PC-3 (cell line): ENCODE measurements around the gene PLAAT3. TPM values are rescaled to one million over a fixed set of nuclear protein-coding genes. Genes with fewer than 3 reads are reported as not detected.
A peak's percentile ranks its signal among the peaks of the same experiment; 100 is the strongest.

ENCODE experiments used
- ATAC-seq: fragments of 200-7000 bp; cut with Tn5 transposase; 2 replicates; pipeline ENCODE4 v1.9.1; 2020; ENCODE audit warnings: mild to moderate bottlenecking, moderate library complexity
- BruUV-seq: library from RNA; stranded (reverse); fragments of 400-500 nt; replicated peaks from 2 replicates; lab custom pipeline; 2021; lab: Mats Ljungman, UMichigan
- CTCF ChIA-PET: fragments of 300-600 bp; sonication (Branson Sonifier 250); formaldehyde crosslinking; loops from one replicate; lab custom pipeline; 2022; ENCODE audit warnings: antibody characterized with exemption; lab: Charles Lee
- POLR2A ChIA-PET: fragments of 300-600 bp; sonication (Branson Sonifier 250); formaldehyde crosslinking; loops from one replicate; lab custom pipeline; 2022; ENCODE audit warnings: antibody characterized with exemption; ENCODE audit not compliant: unreplicated experiment; lab: Charles Lee
- DNase-seq: peaks from one replicate; pipeline ENCODE4 v3.0.0-alpha.2; 2015
- H2AFZ ChIP-seq: fragments of 300-600 bp; sonication (generic); 2 replicates; pipeline ENCODE4 v1.6.0; 2016; ENCODE audit warnings: antibody characterized with exemption, low read length
- H3F3A ChIP-seq: fragments of 300-600 bp; sonication (generic); one replicate; pipeline ENCODE4 v1.6.0; 2017; ENCODE audit warnings: antibody characterized with exemption, low read length, control low read depth, mild to moderate bottlenecking; ENCODE audit not compliant: unreplicated experiment
- H3K27ac ChIP-seq: fragments of 300-600 bp; sonication (generic); 2 replicates; pipeline ENCODE4 v1.5.1; 2016; ENCODE audit warnings: mild to moderate bottlenecking, low read length
- H3K27me3 ChIP-seq: fragments of 300-600 bp; sonication (generic); 2 replicates; pipeline ENCODE4 v1.6.1; 2016; ENCODE audit warnings: low read length, mixed read lengths
- H3K36me3 ChIP-seq: fragments of 300-600 bp; sonication (generic); 2 replicates; pipeline ENCODE4 v1.6.1; 2016; ENCODE audit warnings: low read depth, mixed run types, low read length, mixed read lengths
- H3K4me1 ChIP-seq: fragments of 300-600 bp; sonication (generic); 2 replicates; pipeline ENCODE4 v1.5.1; 2016; ENCODE audit warnings: low read length; ENCODE audit not compliant: insufficient read depth
- H3K4me2 ChIP-seq: fragments of 300-600 bp; sonication (generic); 2 replicates; pipeline ENCODE4 v1.6.0; 2016; ENCODE audit warnings: low read length
- H3K4me3 ChIP-seq: fragments of 300-600 bp; sonication (generic); 2 replicates; pipeline ENCODE4 v1.5.1; 2016; ENCODE audit warnings: mild to moderate bottlenecking, low read length, mixed read lengths
- H3K79me2 ChIP-seq: fragments of 300-600 bp; sonication (generic); 2 replicates; pipeline ENCODE4 v1.6.1; 2017; ENCODE audit warnings: low read length, mixed read lengths
- H3K9ac ChIP-seq: fragments of 300-600 bp; sonication (generic); 2 replicates; pipeline ENCODE4 v1.6.0; 2016; ENCODE audit warnings: mild to moderate bottlenecking, low read length
- H3K9me2 ChIP-seq: fragments of 300-600 bp; sonication (generic); replicated peaks from 2 replicates; pipeline ENCODE4 v1.6.1; 2016; ENCODE audit warnings: mixed run types, low read length, mixed read lengths
- H3K9me3 ChIP-seq: fragments of 300-600 bp; sonication (generic); 2 replicates; pipeline ENCODE4 v1.6.1; 2016; ENCODE audit warnings: low read length, mixed read lengths
- H4K20me1 ChIP-seq: fragments of 300-600 bp; sonication (generic); 2 replicates; pipeline ENCODE4 v1.6.1; 2016; ENCODE audit warnings: low read length, mixed read lengths
- EZH2 ChIP-seq: fragments of 300-600 bp; sonication (generic); IDR thresholded peaks from one replicate; pipeline ENCODE4 v1.6.1; 2017; ENCODE audit warnings: antibody characterized with exemption, mild to moderate bottlenecking, low read length; ENCODE audit not compliant: unreplicated experiment
- EZH2phosphoT487 ChIP-seq: fragments of 300-600 bp; sonication (generic); IDR thresholded peaks from 2 replicates; pipeline ENCODE4 v1.6.1; 2018; ENCODE audit warnings: mild to moderate bottlenecking, antibody characterized with exemption, low read length, borderline replicate concordance
- intact Hi-C: fragments of 100-400 bp; cut with micrococcal nuclease; formaldehyde crosslinking; loops from 2 replicates; pipeline ENCODE4 v1.9.0; 2023
- total RNA-seq: library from RNA; depleted of rRNA; stranded (reverse); fragments of >200 nt; gene quantifications from 2 replicates; pipeline ENCODE4 v1.2.3, GENCODE V29; 2014
- TF ChIP-seq, protein P1 (sequence below): fragments of 300-600 bp; sonication (generic); conservative IDR thresholded peaks from 2 replicates; pipeline ENCODE4 v1.5.1; 2017; ENCODE audit warnings: antibody characterized with exemption, low read depth, mild to moderate bottlenecking, low read length

The PLAAT3 gene
- total RNA-seq, 1 experiment from 2014 or later = 69.0 TPM

GRCh38 chr11:63635762-63636465, 21.7 kb upstream of the PLAAT3 start:
- no TSS peak for BruUV-seq
- H3K4me3 ChIP-seq = no peak overlapping the region
- ChIA-PET CTCF (interaction anchor here (0.5 to 1.2 kb wide), 6 partner anchors 9 to 544 kb away, joined by 3 to 9 read pairs (median 4); no protein-coding TSS in a partner anchor), POLR2A (no interaction called here)
- no peaks in the 10 kb centered on the region for H3K9me3 ChIP-seq
- H3K36me3 ChIP-seq = peaks cover 44% of the 10 kb centered on the region
- H3K27me3 ChIP-seq = no peaks in the 10 kb centered on the region
- DNase-seq (peak; percentile 83), ATAC-seq (peak; percentile 67)
- no peaks in the 10 kb centered on the region for H3F3A ChIP-seq
- no peaks in the 10 kb centered on the region for H4K20me1 ChIP-seq
- TF ChIP-seq, protein P1, sequence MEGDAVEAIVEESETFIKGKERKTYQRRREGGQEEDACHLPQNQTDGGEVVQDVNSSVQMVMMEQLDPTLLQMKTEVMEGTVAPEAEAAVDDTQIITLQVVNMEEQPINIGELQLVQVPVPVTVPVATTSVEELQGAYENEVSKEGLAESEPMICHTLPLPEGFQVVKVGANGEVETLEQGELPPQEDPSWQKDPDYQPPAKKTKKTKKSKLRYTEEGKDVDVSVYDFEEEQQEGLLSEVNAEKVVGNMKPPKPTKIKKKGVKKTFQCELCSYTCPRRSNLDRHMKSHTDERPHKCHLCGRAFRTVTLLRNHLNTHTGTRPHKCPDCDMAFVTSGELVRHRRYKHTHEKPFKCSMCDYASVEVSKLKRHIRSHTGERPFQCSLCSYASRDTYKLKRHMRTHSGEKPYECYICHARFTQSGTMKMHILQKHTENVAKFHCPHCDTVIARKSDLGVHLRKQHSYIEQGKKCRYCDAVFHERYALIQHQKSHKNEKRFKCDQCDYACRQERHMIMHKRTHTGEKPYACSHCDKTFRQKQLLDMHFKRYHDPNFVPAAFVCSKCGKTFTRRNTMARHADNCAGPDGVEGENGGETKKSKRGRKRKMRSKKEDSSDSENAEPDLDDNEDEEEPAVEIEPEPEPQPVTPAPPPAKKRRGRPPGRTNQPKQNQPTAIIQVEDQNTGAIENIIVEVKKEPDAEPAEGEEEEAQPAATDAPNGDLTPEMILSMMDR = peak; percentile 98
- no peak for TF ChIP-seq EZH2
- intact Hi-C loops = loop anchor here (1.0 to 10.0 kb wide), 3 partner anchors 43 to 511 kb away; no protein-coding TSS in a partner anchor
- H3K27ac ChIP-seq = no peak overlapping the region
- H3K79me2 ChIP-seq = no peaks in the 10 kb centered on the region
- H3K9ac ChIP-seq = no peak overlapping the region
- no peak overlapping the region for H2AFZ ChIP-seq
- H3K4me2 ChIP-seq = no peak overlapping the region
- no peaks in the 10 kb centered on the region for H3K9me2 ChIP-seq
- peaks cover 16% of the 10 kb centered on the region for H3K4me1 ChIP-seq

DNA sequence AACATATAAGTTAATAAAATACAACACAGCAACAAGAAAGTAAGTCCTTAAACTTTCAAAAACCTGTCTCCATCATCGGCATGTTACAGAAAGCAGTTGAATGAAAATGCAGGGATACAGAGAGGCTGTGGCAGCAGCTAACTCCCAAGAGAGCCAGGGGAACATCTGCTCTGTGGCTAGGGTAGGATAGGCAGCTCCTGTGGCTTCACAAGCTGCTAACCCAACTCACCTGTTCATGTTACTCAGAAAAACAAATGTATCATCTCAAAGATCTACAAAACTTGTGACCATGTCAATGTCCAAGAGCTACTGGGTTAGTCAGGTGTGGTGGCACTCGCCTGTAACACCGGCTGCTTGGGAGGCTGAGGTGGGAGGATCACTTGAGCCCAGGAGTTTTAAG, 15.2 kb upstream of the PLAAT3 start:
- ChIA-PET CTCF (no interaction called here), POLR2A (no interaction called here)
- no peak for ATAC-seq
- Histone ChIP-seq H3K9me3 (no peaks in the 10 kb centered on the region), H3F3A (no peaks in the 10 kb centered on the region), H4K20me1 (no peaks in the 10 kb centered on the region), H3K27ac (no peak overlapping the region), H3K79me2 (no peaks in the 10 kb centered on the region), H3K4me3 (no peak overlapping the region), H3K4me2 (no peak overlapping the region), H3K27me3 (no peaks in the 10 kb centered on the region), H3K9ac (no peak overlapping the region), H3K4me1 (peaks cover 28% of the 10 kb centered on the region), H3K9me2 (no peaks in the 10 kb centered on the region), H3K36me3 (peaks cover 47% of the 10 kb centered on the region), H2AFZ (no peak overlapping the region)
- intact Hi-C loops = no loop called here
- no peak for DNase-seq
- no TSS peak for BruUV-seq
- TF ChIP-seq, protein P1 = no peak
- no peak for TF ChIP-seq EZH2
- no peak for TF ChIP-seq EZH2phosphoT487

DNA sequence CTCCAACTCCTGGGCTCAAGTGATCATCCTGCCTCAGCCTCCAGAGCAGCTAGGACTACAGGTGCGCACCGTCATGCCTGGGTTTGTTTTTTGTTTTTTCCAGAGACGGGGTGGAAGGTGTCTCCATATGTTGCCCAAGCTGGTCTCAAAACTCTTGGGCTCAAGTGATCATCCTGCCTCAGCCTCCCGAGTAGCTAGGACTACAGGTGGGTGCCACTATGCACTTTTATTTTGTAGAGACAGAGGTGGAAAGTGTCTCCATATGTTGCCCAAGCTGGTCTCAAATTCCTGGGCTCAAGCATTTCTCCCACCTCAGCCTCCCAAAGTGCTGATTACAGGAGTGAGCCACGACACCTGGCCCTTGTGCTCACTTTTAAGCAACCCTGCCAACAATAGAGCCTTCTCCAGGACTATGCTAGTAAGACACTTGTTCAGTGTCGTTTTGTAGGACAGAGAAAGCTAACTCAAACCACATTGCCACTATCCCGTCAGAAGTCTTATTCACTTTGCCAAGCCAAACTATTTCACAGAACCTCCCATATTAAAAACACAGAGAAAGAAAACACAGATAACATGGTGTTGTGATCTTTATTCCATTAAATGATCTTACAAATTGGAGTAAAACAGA, 9.4 kb upstream of the PLAAT3 start:
- CTCF ChIA-PET = no interaction called here

More for the DNA sequence above, 9.4 kb upstream of the PLAAT3 start:
- Histone ChIP-seq H3K4me3 (no peak overlapping the region), H3K9ac (no peak overlapping the region), H3K27me3 (no peaks in the 10 kb centered on the region), H3K79me2 (no peaks in the 10 kb centered on the region), H2AFZ (no peak overlapping the region), H4K20me1 (no peaks in the 10 kb centered on the region), H3K36me3 (peaks cover 7% of the 10 kb centered on the region; the same call in 1 of the 2 replicates), H3K9me2 (no peaks in the 10 kb centered on the region), H3F3A (no peaks in the 10 kb centered on the region), H3K4me2 (no peak overlapping the region), H3K27ac (no peak overlapping the region), H3K9me3 (no peaks in the 10 kb centered on the region), H3K4me1 (peaks cover 24% of the 10 kb centered on the region)
- POLR2A ChIA-PET = interaction anchor here (0.5 kb wide), 1 partner anchor 856 kb away, joined by 8 read pairs; no protein-coding TSS in a partner anchor
- intact Hi-C loops = no loop called here
- no TSS peak for BruUV-seq
- DNase-seq (no peak), ATAC-seq (no peak)
- TF ChIP-seq EZH2phosphoT487 = no peak
- TF ChIP-seq EZH2 = no peak
- TF ChIP-seq, protein P1 = no peak
